Gastroesophageal sphincter (tissue), 3 donors: ENCODE measurements around the gene HRNR.

Source experiments
- CTCF ChIP-seq, 4 experiments: fragments of 200-600 bp in 2 of 4; fragments of 450-650 bp in 2 of 4; sonication (generic) in 1 of 4; IDR thresholded peaks; one replicate each; pipeline ENCODE4 v1.5.1; 2017 to 2019; ENCODE audit warnings: antibody characterized with exemption in 4 of 4, mild to moderate bottlenecking in 2 of 4, moderate library complexity in 2 of 4
- EP300 ChIP-seq: sonication (generic); formaldehyde crosslinking; IDR thresholded peaks from one replicate; pipeline ENCODE4 v1.6.1; 2017; ENCODE audit warnings: antibody characterized with exemption, mild to moderate bottlenecking
- POLR2A ChIP-seq, 2 donors: fragments of 450-650 bp; IDR thresholded peaks; one replicate each; pipeline ENCODE4 v1.6.1; 2017; ENCODE audit warnings: antibody characterized with exemption in 2 of 2, mild to moderate bottlenecking in 2 of 2, moderate library complexity in 1 of 2
- POLR2AphosphoS5 ChIP-seq: sonication (generic); formaldehyde crosslinking; IDR thresholded peaks from one replicate; pipeline ENCODE4 v1.6.1; 2017; ENCODE audit warnings: antibody characterized with exemption

GRCh38 chr1:152182431-152182830, 41.6 kb downstream of the HRNR start:
- TF ChIP-seq POLR2A (IDR thresholded peaks at IDR 0.05) (no peak), CTCF (IDR thresholded peaks at IDR 0.05) (peak in 2 of 4 experiments; percentile 20 to 33), POLR2AphosphoS5 (no peak), EP300 (no peak)
